Neural crest cell (in vitro differentiated cells): ENCODE results near the gene PCDH18. TPM values are rescaled to one million over a fixed set of nuclear protein-coding genes. Genes with fewer than 3 reads are reported as not detected.
"Not testable (repeated sequence)": the region's sequence is repeated elsewhere in the genome, so short reads cannot be mapped to it uniquely, and the experiment has no call there.

Source experiments
- DNase-seq: peaks from one replicate; pipeline ENCODE4 v3.0.0; 2021; ENCODE audit warnings: low read depth, mixed read lengths, low spot score
- H3K27ac Mint-ChIP-seq: one replicate; pipeline ENCODE4 v1.8.0; 2021; ENCODE audit warnings: mild to moderate bottlenecking, mixed read lengths; ENCODE audit not compliant: unreplicated experiment
- H3K27me3 Mint-ChIP-seq: 2 replicates; pipeline ENCODE4 v1.8.0; 2021; ENCODE audit warnings: low read depth, mild to moderate bottlenecking, mixed read lengths
- H3K36me3 Mint-ChIP-seq: 2 replicates; pipeline ENCODE4 v1.8.0; 2021; ENCODE audit warnings: low read depth, mild to moderate bottlenecking, mixed read lengths
- H3K4me1 Mint-ChIP-seq: 2 replicates; pipeline ENCODE4 v1.8.0; 2021; ENCODE audit warnings: mixed read lengths
- H3K4me3 Mint-ChIP-seq: one replicate; pipeline ENCODE4 v1.8.0; 2021; ENCODE audit warnings: mild to moderate bottlenecking, mixed read lengths
- H3K9me3 Mint-ChIP-seq: 2 replicates; pipeline ENCODE4 v1.8.0; 2021; ENCODE audit warnings: mixed read lengths
- total RNA-seq: library from RNA; stranded (reverse); gene quantifications from 2 replicates; pipeline ENCODE4 v1.2.1, GENCODE V29; 2021
- TF ChIP-seq, protein P1 (sequence below): fragments of 200-600 bp; sonication (generic); conservative IDR thresholded peaks from 2 replicates; pipeline ENCODE4 v1.5.0; 2021; ENCODE audit warnings: antibody characterized with exemption, mild to moderate bottlenecking

Gene PCDH18
- total RNA-seq, 1 donor from 2014 or later = 65.7 TPM

DNA sequence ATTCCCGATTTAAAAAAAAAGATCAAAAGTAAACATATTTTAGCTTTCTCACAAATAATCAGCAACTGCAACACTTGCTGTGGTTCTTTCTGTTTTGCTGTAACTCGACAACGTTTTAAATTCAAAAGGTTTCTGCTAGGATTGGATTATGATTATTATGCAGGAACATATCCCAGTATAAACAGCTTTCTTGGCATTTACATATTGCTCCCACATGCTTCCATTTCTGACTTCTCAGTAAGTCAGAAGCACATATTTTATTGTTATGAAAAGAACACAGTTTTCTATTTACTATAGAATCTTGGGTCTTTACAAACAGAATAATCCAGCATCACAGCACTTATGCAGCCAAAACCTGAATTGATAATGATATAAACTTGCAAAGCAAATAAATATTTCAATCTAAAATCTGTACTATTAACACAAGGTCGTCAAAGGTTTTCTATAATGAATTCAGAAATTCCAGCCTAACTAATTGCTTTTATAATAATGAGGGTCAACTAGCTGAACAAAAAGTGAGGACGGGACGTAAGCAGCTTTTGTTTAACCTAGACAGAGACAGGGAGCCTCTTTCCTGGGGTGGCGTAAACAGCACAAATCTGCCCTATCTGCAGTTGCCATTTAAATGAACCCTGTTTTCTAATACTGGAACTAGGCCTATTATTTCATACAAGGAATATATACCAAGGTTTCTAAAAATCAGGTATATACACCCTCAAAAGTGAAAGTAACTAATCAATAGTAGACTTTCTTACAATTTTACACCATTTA lies 9.8 kb upstream of the PCDH18 start:
- Mint-ChIP-seq H3K4me3 (peak overlapping the region; percentile 71), H3K4me1 (peaks cover 49% of the 10 kb centered on the region), H3K36me3 (no peaks in the 10 kb centered on the region), H3K9me3 (peaks cover 1% of the 10 kb centered on the region), H3K27me3 (no peaks in the 10 kb centered on the region), H3K27ac (peak overlapping the region; percentile 88)
- TF ChIP-seq, protein P1, sequence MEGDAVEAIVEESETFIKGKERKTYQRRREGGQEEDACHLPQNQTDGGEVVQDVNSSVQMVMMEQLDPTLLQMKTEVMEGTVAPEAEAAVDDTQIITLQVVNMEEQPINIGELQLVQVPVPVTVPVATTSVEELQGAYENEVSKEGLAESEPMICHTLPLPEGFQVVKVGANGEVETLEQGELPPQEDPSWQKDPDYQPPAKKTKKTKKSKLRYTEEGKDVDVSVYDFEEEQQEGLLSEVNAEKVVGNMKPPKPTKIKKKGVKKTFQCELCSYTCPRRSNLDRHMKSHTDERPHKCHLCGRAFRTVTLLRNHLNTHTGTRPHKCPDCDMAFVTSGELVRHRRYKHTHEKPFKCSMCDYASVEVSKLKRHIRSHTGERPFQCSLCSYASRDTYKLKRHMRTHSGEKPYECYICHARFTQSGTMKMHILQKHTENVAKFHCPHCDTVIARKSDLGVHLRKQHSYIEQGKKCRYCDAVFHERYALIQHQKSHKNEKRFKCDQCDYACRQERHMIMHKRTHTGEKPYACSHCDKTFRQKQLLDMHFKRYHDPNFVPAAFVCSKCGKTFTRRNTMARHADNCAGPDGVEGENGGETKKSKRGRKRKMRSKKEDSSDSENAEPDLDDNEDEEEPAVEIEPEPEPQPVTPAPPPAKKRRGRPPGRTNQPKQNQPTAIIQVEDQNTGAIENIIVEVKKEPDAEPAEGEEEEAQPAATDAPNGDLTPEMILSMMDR = no peak
- DNase-seq = no peak

DNA sequence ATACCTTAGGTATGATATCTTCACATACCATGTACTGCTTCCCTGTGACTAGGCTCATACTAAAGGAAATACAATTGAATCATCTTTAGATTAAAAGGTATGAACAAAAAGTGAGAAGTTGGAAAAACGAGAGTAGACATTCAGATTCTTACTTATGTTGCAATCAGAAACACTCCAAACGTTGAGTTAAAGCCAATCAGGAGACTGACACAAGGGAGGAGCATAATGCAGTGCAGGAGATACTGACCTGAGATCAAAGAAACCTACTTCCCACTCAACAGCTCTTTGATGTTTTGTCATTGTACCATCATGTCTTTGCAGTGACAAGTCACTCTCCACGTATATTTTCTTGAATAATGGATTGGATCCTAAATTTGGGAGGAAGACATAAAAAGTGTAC lies 8.9 kb upstream of the PCDH18 start:
- Mint-ChIP-seq H3K27me3 (no peaks in the 10 kb centered on the region), H3K4me3 (peak overlapping the region; percentile 21), H3K36me3 (no peaks in the 10 kb centered on the region), H3K27ac (no peak overlapping the region), H3K9me3 (peaks cover 5% of the 10 kb centered on the region), H3K4me1 (peaks cover 51% of the 10 kb centered on the region)
- DNase-seq = no peak
- TF ChIP-seq, protein P1 = no peak

DNA sequence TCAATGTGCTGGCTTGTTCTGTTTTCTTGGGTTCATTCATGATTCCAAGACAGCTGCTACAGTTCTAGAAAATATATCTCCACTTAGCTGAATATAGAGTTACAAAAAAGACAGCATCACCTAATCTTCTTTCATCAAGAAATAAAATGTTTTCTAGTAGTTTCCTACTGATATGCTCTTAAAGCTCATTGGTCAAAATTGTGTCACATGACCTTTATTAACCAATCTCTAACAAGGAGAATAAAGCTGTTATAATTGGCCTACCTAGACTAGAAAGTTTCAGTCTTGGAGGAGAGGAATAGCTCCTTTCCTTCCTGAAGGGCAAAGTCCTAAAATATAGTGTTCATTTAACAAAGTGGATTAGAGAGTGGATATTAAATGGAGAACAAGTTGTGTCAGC lies 8.1 kb upstream of the PCDH18 start:
- peaks cover 5% of the 10 kb centered on the region for H3K9me3 Mint-ChIP-seq
- H3K4me3 Mint-ChIP-seq = no peak overlapping the region
- no peaks in the 10 kb centered on the region for H3K36me3 Mint-ChIP-seq
- TF ChIP-seq, protein P1 = no peak
- H3K4me1 Mint-ChIP-seq = peaks cover 45% of the 10 kb centered on the region
- H3K27ac Mint-ChIP-seq = no peak overlapping the region
- no peaks in the 10 kb centered on the region for H3K27me3 Mint-ChIP-seq
- DNase-seq = no peak

DNA sequence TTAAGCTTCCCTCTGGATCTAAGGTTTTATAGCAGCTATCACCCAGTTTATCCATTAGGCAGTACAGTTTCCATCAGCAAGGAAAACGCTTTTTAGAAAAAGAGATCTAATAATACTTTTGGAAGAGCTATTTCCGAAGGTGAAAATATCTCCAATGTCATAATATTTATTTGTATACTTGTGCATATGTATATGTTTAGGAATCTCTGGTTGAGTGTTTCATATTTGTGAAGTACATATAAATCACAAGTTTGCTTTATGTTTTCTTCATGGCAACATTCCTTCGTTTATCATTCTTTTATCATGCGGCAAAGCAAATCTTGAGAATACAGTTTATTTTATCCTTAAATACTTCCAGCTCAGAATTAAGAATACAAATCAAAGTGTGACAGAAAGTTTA lies 6.2 kb upstream of the PCDH18 start:
- Mint-ChIP-seq H3K27ac (no peak overlapping the region), H3K36me3 (no peaks in the 10 kb centered on the region), H3K9me3 (peaks cover 5% of the 10 kb centered on the region), H3K27me3 (no peaks in the 10 kb centered on the region), H3K4me1 (peaks cover 42% of the 10 kb centered on the region), H3K4me3 (no peak overlapping the region)
- no peak for DNase-seq
- TF ChIP-seq, protein P1 = no peak

DNA sequence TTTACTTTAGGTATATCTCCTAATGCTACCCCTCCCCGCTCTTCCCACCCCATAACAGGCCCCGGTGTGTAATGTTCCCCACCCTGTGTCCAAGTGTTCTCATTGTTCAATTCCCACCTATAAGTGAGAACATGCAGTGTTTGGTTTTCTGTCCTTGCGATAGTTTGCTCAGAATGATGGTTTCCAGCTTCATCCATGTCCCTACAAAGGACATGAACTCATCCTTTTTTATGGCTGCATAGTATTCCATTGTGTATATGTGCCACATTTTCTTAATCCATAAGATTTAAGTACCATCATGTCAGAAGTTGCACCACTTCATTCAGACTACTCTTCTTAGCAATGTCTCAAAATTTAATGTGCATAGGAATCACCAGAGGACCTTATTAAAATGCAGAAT lies 5.5 kb upstream of the PCDH18 start:
- not testable (repeated sequence) for DNase-seq, H3K4me3 Mint-ChIP-seq, H3K36me3 Mint-ChIP-seq, H3K9me3 Mint-ChIP-seq, H3K27me3 Mint-ChIP-seq
- Mint-ChIP-seq H3K4me1 (peaks cover 35% of the 10 kb centered on the region), H3K27ac (peak overlapping the region; percentile 59)

DNA sequence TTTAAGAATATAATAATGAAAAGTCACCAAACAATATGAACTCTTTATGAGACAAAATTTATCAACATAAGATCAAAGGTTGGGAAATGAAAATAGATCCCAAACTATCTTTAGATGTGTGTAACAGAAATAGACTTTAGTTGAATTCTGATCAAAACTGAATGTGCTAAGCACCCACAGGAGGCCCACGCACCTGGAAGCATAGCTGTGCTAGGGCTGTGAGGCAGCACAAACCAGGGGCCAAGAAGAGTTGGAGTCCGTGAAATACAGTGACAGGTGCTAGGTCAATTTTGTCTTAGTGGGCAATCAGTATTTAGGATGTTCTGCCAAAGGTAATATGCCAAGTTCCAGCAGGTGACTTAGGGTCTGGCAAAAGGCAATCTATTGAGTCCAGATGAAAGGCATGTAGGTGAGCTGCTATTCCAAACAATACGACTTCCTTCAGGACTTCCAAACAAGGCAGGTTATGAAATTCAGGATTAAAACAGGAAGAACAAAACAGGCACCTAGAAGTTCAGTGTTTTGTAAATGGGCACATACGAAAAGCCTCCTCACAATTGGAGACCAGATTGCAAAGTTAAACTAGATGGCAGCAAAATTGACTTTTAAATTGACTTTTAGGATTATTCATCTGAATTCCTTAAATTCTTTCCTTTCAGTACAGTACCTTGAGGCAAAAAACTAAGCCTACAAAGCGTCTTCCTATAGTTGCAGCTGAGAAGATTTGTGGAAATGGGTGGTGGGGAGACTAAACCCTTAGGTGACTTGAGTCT lies 4.7 kb upstream of the PCDH18 start:
- TF ChIP-seq, protein P1 = no peak
- Mint-ChIP-seq H3K4me1 (peaks cover 26% of the 10 kb centered on the region), H3K4me3 (no peak overlapping the region), H3K27ac (no peak overlapping the region), H3K27me3 (no peaks in the 10 kb centered on the region), H3K9me3 (peaks cover 5% of the 10 kb centered on the region), H3K36me3 (no peaks in the 10 kb centered on the region)
- DNase-seq = no peak
